K562 (cell line): ENCODE measurements around the gene TTLL10. TPM values are rescaled to one million over a fixed set of nuclear protein-coding genes. Genes with fewer than 3 reads are reported as not detected.

Source experiments
- ATF1 ChIP-seq, 2 experiments: fragments of 450-650 bp in 1 of 2; IDR thresholded peaks; 2 replicates each; pipeline ENCODE4 v1.6.1; 2016; ENCODE audit warnings: missing compliant biosample characterization in 1 of 2, missing genetic modification characterization in 1 of 2
- BCOR ChIP-seq: fragments of 450-650 bp; IDR thresholded peaks from 2 replicates; pipeline ENCODE4 v1.6.1; 2016
- CBX1 ChIP-seq: sonication (generic); IDR thresholded peaks from 2 replicates; pipeline ENCODE4 v1.6.1; 2016; ENCODE audit warnings: antibody characterized with exemption, low read depth, mild to moderate bottlenecking
- DDX20 ChIP-seq: fragments of 450-650 bp; IDR thresholded peaks from 2 replicates; pipeline ENCODE4 v1.6.1; 2016; ENCODE audit warnings: missing genetic modification characterization, low read depth, mild to moderate bottlenecking, missing compliant biosample characterization, moderate library complexity
- ELF2 ChIP-seq: fragments of 250-450 bp; sonication (Bioruptor Pico); IDR thresholded peaks from 2 replicates; pipeline ENCODE4 v1.5.0; 2021; ENCODE audit warnings: mild to moderate bottlenecking
- FIP1L1 ChIP-seq: fragments of 200-400 bp; formaldehyde crosslinking; IDR thresholded peaks from 2 replicates; pipeline ENCODE4 v1.6.1; 2018; ENCODE audit warnings: mild to moderate bottlenecking, low read depth, low read length; ENCODE audit not compliant: poor library complexity, severe bottlenecking
- HLTF ChIP-seq: fragments of 450-650 bp; IDR thresholded peaks from 2 replicates; pipeline ENCODE4 v1.6.1; 2016
- KAT8 ChIP-seq: fragments of 450-650 bp; IDR thresholded peaks from 2 replicates; pipeline ENCODE4 v1.6.1; 2016; ENCODE audit warnings: low read depth, mild to moderate bottlenecking
- L3MBTL2 ChIP-seq: fragments of 450-650 bp; IDR thresholded peaks from 2 replicates; pipeline ENCODE4 v1.6.1; 2016; ENCODE audit warnings: mild to moderate bottlenecking, moderate library complexity
- MAFK ChIP-seq: IDR thresholded peaks from 2 replicates; pipeline ENCODE4 v1.6.1; 2011; ENCODE audit warnings: low read length, improper control_type of control experiment
- NFATC3 ChIP-seq: fragments of 450-650 bp; IDR thresholded peaks from 2 replicates; pipeline ENCODE4 v1.6.1; 2017; ENCODE audit warnings: mild to moderate bottlenecking
- POLR2AphosphoS2 ChIP-seq: IDR thresholded peaks from 2 replicates; pipeline ENCODE4 v1.6.1; 2012; ENCODE audit warnings: low read length, improper control_type of control experiment
- POU5F1 ChIP-seq: fragments of 150-350 bp; IDR thresholded peaks from 2 replicates; pipeline ENCODE4 v1.6.1; 2014; ENCODE audit warnings: borderline replicate concordance, low read length, low read depth, mild to moderate bottlenecking; ENCODE audit not compliant: partially characterized antibody
- SLC30A9 ChIP-seq: fragments of 250-450 bp; sonication (Bioruptor Pico); IDR thresholded peaks from 2 replicates; pipeline ENCODE4 v1.8.0; 2022; ENCODE audit warnings: mild to moderate bottlenecking, moderate library complexity
- SMARCE1 ChIP-seq: fragments of 450-650 bp; IDR thresholded peaks from 2 replicates; pipeline ENCODE4 v1.7.1; 2016; ENCODE audit warnings: mild to moderate bottlenecking
- SNRNP70 ChIP-seq: fragments of 200-400 bp; formaldehyde crosslinking; optimal IDR thresholded peaks from 2 replicates; pipeline ENCODE3; 2017; ENCODE audit warnings: low read depth, low read length
- ZEB2 ChIP-seq: fragments of 450-650 bp; IDR thresholded peaks from 2 replicates; pipeline ENCODE4 v1.6.1; 2016
- ZNF551 ChIP-seq: fragments of 250-450 bp; sonication (Bioruptor Pico); IDR thresholded peaks from 2 replicates; pipeline ENCODE4 v1.5.0; 2021; ENCODE audit warnings: mild to moderate bottlenecking, moderate library complexity
- polyA plus RNA-seq, 8 experiments: library from polyadenylated mRNA; depleted of rRNA in 4 of 8; stranded (reverse) in 5 of 8; unstranded in 3 of 8; fragments of >200 nt; fragmentation: Nextera tagmentation in 2 of 8; fragmentation: Illumina TruSeq in 1 of 8; extraction: Ambion mirVana in 2 of 8; extraction: Trizol in 1 of 8; gene quantifications; 2 replicates each; pipeline versions ENCODE4 v1.2.1 to v1.2.3, GENCODE V29; 2011 to 2014; ENCODE audit warnings: inconsistent platforms in 1 of 8, missing spikeins in 1 of 8
- total RNA-seq, 7 experiments: library from RNA; depleted of rRNA in 6 of 7; stranded (reverse); fragments of >200 nt in 6 of 7; fragmentation: Illumina TruSeq in 2 of 7; extraction: Trizol in 2 of 7; gene quantifications; 2 replicates each; pipeline versions ENCODE4 v1.2.1 to v1.2.3, GENCODE V29; 2011 to 2021; ENCODE audit warnings: low replicate concordance in 1 of 7
- TF ChIP-seq, protein P1 (sequence below): IDR thresholded peaks from 2 replicates; pipeline ENCODE4 v1.6.1; 2016; ENCODE audit warnings: missing genetic modification characterization, missing compliant biosample characterization
- TF ChIP-seq, protein P2 (sequence below): fragments of 450-650 bp; formaldehyde crosslinking; conservative IDR thresholded peaks from 2 replicates; pipeline ENCODE4 v1.4.0; 2022; ENCODE audit warnings: mild to moderate bottlenecking, missing genetic modification characterization
- TF ChIP-seq, protein P3 (sequence below), 2 experiments: IDR thresholded peaks; 2 replicates each; pipeline ENCODE4 v1.6.1; 2011; ENCODE audit warnings: borderline replicate concordance in 1 of 2, control low read depth in 1 of 2, low read depth in 1 of 2, low read length in 1 of 2, mild to moderate bottlenecking in 1 of 2, mixed read lengths in 1 of 2, moderate library complexity in 1 of 2; ENCODE audit not compliant: insufficient read depth in 1 of 2, insufficient read length in 1 of 2, poor library complexity in 1 of 2, severe bottlenecking in 1 of 2; ENCODE audit errors: extremely low read depth in 1 of 2
- TF ChIP-seq, protein P4 (sequence below): fragments of 450-650 bp; formaldehyde crosslinking; IDR thresholded peaks from 2 replicates; pipeline ENCODE4 v1.4.0; 2020; ENCODE audit warnings: mild to moderate bottlenecking
- TF ChIP-seq, protein P5 (sequence below): fragments of 250-450 bp; sonication (Bioruptor Pico); IDR thresholded peaks from 2 replicates; pipeline ENCODE4 v1.8.0; 2022; ENCODE audit warnings: moderate library complexity, mild to moderate bottlenecking, inconsistent platforms
- TF ChIP-seq, protein P6 (sequence below): sonication (generic); formaldehyde crosslinking; IDR thresholded peaks from 2 replicates; pipeline ENCODE4 v1.8.1; 2023; ENCODE audit warnings: mild to moderate bottlenecking, missing genetic modification reagents

TTLL10 gene
- total and polyA plus RNA-seq, 9 of the 15 experiments (the other 6 are each of a cell fraction or from before 2014, with no cell fraction given) = not detected

DNA sequence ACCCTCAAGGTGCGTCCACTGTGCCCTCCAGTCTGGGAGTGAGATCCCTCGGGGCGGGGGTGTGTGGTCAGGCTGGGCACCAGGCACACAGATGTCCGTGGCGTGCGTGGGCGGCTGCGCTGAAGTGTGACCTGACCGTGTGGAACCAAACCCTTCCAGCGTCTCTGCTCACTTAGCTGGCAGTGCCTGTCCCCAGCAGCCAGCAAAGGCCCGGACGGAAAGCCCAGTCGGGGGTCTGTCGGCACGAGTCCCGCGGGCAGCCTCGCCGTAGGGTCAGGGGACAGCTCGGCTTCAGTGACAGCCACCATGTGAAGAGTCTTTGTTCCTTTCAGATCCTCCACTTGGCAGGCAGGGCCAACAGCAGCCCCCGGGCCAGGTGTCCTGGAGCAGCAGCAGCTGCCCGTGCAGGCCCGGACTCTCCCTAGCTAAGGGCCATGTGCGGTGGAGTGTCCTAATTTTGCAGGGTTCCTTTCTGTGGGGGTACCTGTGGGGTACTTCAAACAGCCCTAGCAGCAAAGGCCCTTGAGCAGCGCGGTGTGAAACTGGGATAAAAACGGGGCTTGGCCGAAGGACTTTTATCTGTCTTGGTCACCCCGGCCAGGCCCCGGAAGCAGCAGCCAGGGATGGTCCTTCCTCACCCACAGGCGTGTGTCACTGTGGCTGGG is 11.6 kb downstream of the TTLL10 start (continued):
- no peak for TF ChIP-seq POLR2AphosphoS2
- no peak for TF ChIP-seq SLC30A9 (CRISPR knock-in tag)
- TF ChIP-seq, protein P1, sequence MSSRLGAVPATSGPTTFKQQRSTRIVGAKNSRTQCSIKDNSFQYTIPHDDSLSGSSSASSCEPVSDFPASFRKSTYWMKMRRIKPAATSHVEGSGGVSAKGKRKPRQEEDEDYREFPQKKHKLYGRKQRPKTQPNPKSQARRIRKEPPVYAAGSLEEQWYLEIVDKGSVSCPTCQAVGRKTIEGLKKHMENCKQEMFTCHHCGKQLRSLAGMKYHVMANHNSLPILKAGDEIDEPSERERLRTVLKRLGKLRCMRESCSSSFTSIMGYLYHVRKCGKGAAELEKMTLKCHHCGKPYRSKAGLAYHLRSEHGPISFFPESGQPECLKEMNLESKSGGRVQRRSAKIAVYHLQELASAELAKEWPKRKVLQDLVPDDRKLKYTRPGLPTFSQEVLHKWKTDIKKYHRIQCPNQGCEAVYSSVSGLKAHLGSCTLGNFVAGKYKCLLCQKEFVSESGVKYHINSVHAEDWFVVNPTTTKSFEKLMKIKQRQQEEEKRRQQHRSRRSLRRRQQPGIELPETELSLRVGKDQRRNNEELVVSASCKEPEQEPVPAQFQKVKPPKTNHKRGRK (tag) = no peak
- no peak for TF ChIP-seq KAT8
- no peak for TF ChIP-seq FIP1L1
- TF ChIP-seq, protein P2, sequence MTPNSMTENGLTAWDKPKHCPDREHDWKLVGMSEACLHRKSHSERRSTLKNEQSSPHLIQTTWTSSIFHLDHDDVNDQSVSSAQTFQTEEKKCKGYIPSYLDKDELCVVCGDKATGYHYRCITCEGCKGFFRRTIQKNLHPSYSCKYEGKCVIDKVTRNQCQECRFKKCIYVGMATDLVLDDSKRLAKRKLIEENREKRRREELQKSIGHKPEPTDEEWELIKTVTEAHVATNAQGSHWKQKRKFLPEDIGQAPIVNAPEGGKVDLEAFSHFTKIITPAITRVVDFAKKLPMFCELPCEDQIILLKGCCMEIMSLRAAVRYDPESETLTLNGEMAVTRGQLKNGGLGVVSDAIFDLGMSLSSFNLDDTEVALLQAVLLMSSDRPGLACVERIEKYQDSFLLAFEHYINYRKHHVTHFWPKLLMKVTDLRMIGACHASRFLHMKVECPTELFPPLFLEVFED (CRISPR knock-in tag) = no peak
- TF ChIP-seq MAFK = no peak
- no peak for TF ChIP-seq HLTF
- TF ChIP-seq DDX20 (tag) = no peak
- peak; percentile 93 for TF ChIP-seq L3MBTL2
- no peak for TF ChIP-seq ZNF551
- TF ChIP-seq, protein P3, sequence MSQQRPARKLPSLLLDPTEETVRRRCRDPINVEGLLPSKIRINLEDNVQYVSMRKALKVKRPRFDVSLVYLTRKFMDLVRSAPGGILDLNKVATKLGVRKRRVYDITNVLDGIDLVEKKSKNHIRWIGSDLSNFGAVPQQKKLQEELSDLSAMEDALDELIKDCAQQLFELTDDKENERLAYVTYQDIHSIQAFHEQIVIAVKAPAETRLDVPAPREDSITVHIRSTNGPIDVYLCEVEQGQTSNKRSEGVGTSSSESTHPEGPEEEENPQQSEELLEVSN (IDR thresholded peaks at IDR 0.05; ENCODE audit: borderline replicate concordance in 1 of 2, extremely low read depth in 1 of 2, insufficient read depth in 1 of 2, insufficient read length in 1 of 2, low read depth in 1 of 2, low read length in 1 of 2, poor library complexity in 1 of 2, severe bottlenecking in 1 of 2) = peak; percentile 29 to 32
- TF ChIP-seq, protein P4, sequence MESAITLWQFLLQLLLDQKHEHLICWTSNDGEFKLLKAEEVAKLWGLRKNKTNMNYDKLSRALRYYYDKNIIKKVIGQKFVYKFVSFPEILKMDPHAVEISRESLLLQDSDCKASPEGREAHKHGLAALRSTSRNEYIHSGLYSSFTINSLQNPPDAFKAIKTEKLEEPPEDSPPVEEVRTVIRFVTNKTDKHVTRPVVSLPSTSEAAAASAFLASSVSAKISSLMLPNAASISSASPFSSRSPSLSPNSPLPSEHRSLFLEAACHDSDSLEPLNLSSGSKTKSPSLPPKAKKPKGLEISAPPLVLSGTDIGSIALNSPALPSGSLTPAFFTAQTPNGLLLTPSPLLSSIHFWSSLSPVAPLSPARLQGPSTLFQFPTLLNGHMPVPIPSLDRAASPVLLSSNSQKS = no peak
- TF ChIP-seq ELF2 (CRISPR knock-in tag) = no peak
- TF ChIP-seq, protein P5, sequence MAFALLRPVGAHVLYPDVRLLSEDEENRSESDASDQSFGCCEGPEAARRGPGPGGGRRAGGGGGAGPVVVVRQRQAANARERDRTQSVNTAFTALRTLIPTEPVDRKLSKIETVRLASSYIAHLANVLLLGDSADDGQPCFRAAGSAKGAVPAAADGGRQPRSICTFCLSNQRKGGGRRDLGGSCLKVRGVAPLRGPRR (CRISPR knock-in tag) = no peak
- no peak for TF ChIP-seq ZEB2
- peak; percentile 68; the same call in 1 of the 2 replicates for TF ChIP-seq SMARCE1
- no peak for TF ChIP-seq BCOR
- no peak for TF ChIP-seq POU5F1
- TF ChIP-seq ATF1 (CRISPR knock-in tag; IDR thresholded peaks at IDR 0.05) = no peak
- TF ChIP-seq ATF1 (tag; IDR thresholded peaks at IDR 0.05) = peak; percentile 56
- TF ChIP-seq NFATC3 = no peak
- TF ChIP-seq SNRNP70 = no peak
- no peak for TF ChIP-seq CBX1
- TF ChIP-seq, protein P6, sequence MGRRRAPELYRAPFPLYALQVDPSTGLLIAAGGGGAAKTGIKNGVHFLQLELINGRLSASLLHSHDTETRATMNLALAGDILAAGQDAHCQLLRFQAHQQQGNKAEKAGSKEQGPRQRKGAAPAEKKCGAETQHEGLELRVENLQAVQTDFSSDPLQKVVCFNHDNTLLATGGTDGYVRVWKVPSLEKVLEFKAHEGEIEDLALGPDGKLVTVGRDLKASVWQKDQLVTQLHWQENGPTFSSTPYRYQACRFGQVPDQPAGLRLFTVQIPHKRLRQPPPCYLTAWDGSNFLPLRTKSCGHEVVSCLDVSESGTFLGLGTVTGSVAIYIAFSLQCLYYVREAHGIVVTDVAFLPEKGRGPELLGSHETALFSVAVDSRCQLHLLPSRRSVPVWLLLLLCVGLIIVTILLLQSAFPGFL (CRISPR knock-in tag) = no peak
